NT2/D1 (cell line): ENCODE measurements around the gene NAPSA.
"Not testable (repeated sequence)": the region's sequence is repeated elsewhere in the genome, so short reads cannot be mapped to it uniquely, and the experiment has no call there.

Experiments
- DNase-seq: peaks from one replicate; pipeline ENCODE4 v3.0.0-alpha.2; 2011; ENCODE audit warnings: low read depth, low spot score
- H3K27me3 ChIP-seq: 2 replicates; pipeline ENCODE4 v1.6.0; 2011; ENCODE audit warnings: mild to moderate bottlenecking; ENCODE audit not compliant: insufficient read length, insufficient read depth
- H3K36me3 ChIP-seq: 2 replicates; pipeline ENCODE4 v1.6.1; 2011; ENCODE audit warnings: mild to moderate bottlenecking, low read length, mixed read lengths; ENCODE audit not compliant: insufficient read depth, insufficient read length
- H3K4me1 ChIP-seq: 2 replicates; pipeline ENCODE4 v1.5.1; 2011; ENCODE audit not compliant: insufficient read depth, insufficient read length
- H3K4me3 ChIP-seq: 2 replicates; pipeline ENCODE4 v1.5.1; 2011; ENCODE audit warnings: low read depth; ENCODE audit not compliant: insufficient read length
- H3K9ac ChIP-seq: 2 replicates; pipeline ENCODE4 v1.6.0; 2011; ENCODE audit warnings: low read depth; ENCODE audit not compliant: insufficient read length
- H3K9me3 ChIP-seq: 2 replicates; pipeline ENCODE4 v1.5.1; 2011; ENCODE audit warnings: mild to moderate bottlenecking, low read length; ENCODE audit not compliant: insufficient read depth
- SUZ12 ChIP-seq: IDR thresholded peaks from 2 replicates; pipeline ENCODE4 v1.6.1; 2011; ENCODE audit not compliant: insufficient read length, insufficient read depth; ENCODE audit errors: extremely low read depth
- YY1 ChIP-seq: IDR thresholded peaks from 2 replicates; pipeline ENCODE4 v1.6.1; 2011; ENCODE audit not compliant: insufficient read length, insufficient read depth
- ZNF274 ChIP-seq: IDR thresholded peaks from 2 replicates; pipeline ENCODE4 v1.6.1; 2011; ENCODE audit warnings: mild to moderate bottlenecking, low read depth, low read length

NAPSA gene

DNA sequence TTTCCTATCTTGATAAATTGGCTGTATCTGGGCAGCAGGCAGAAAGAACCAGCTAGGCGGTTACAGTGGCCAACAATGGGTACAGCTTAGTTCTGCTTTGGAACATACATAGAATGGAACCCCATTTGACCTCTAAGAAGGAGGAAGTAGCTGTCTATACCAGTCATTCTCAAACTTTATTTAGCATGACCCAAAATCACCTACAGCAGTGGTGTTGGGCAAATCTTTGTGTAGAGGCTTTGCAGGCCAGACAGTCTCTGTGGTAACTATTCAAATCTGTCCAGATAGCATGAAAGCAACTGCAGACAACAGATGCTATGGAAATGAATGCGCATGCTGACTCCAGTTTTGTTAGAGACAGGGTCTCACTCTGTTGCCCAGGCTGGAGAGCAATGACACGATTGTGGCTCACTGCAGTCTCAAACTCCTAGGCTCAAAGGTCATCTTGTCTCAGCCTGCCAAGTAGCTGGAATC, 24.3 kb downstream of the NAPSA start:
- peaks cover 10% of the 10 kb centered on the region for H3K36me3 ChIP-seq
- peaks cover 8% of the 10 kb centered on the region; the same call in 1 of the 2 replicates for H3K9me3 ChIP-seq
- peaks cover 2% of the 10 kb centered on the region for H3K4me1 ChIP-seq
- H3K9ac ChIP-seq = no peak overlapping the region
- TF ChIP-seq YY1 (no peak), SUZ12 (no peak), ZNF274 (no peak)
- no peak overlapping the region for H3K4me3 ChIP-seq
- H3K27me3 ChIP-seq = no peaks in the 10 kb centered on the region
- DNase-seq = no peak

- H3K4me3 ChIP-seq = no peak overlapping the region
- no peak for DNase-seq
- H3K9me3 ChIP-seq = peaks cover 8% of the 10 kb centered on the region; the same call in 1 of the 2 replicates
Observed at GRCh38 chr19:50340331-50340730, 25.1 kb downstream of the NAPSA start.

DNA sequence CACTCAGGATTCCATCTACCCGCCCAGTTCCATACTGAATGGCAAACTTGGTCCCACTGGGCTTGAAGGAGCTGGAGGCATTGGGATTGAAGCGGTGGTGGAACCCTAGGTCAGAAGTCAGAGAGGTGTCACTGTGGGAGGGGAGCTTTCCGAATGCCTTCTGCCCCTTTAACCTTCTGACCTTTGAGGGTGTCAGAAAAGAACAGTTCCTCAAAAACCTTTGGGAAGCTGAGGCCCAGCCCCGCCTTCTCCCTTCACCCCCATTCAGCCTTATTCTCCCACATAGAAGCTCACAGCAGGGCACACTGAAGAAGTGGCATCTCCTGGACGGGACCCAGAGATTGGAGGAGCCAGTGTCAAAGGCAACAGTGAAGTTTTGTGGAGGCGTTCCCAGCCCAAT, 28.4 kb downstream of the NAPSA start:
- DNase-seq, H3K27me3 ChIP-seq, H3K9ac ChIP-seq, H3K9me3 ChIP-seq, H3K4me1 ChIP-seq, H3K4me3 ChIP-seq, H3K36me3 ChIP-seq: not testable (repeated sequence)

More at GRCh38 chr19:50340331-50340730, 25.1 kb downstream of the NAPSA start:
- H3K36me3 ChIP-seq = peaks cover 10% of the 10 kb centered on the region
- no peaks in the 10 kb centered on the region for H3K27me3 ChIP-seq
- H3K4me1 ChIP-seq = peaks cover 2% of the 10 kb centered on the region
- no peak for TF ChIP-seq ZNF274
- no peak for TF ChIP-seq SUZ12
- TF ChIP-seq YY1 = no peak
- H3K9ac ChIP-seq = no peak overlapping the region

DNA sequence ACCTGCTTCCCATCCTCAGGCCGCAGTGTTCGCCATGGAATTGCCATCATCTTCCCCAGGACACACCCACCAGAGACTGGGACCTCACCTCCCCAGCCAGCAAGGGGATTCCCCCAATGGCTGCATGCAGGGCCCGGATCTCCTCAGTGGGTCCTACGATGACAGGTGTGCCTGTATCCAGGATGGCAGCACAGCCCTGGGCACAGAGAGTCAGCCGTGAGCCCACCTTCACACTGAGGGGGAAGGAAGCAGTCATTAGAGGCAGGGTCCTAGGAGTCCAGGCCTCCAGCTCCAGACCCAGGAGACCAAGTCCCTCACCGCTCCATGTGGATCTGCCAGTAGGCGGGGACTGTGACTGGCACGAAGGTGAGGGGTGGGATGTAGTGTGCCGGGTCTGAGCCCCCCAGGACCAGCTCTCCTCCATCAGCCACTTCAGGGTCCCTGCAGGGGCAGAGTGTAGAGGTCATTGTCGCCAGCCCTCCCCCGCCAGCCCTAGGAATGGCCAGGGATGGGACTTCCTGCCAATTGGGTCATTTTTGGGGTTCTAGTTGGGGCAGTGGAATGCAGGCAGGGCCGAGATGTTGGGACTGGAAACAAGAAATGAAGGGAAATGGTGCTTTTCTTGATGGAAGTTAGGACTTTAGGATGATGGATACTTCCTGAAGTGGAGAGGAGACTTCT, 30.6 kb downstream of the NAPSA start:
- H3K36me3 ChIP-seq = peaks cover 7% of the 10 kb centered on the region
- peaks cover 9% of the 10 kb centered on the region for H3K4me1 ChIP-seq
- no peak overlapping the region for H3K9ac ChIP-seq
- no peaks in the 10 kb centered on the region for H3K9me3 ChIP-seq
- no peak overlapping the region for H3K4me3 ChIP-seq
- DNase-seq = no peak
- TF ChIP-seq SUZ12 (no peak), ZNF274 (no peak), YY1 (no peak)
- no peaks in the 10 kb centered on the region for H3K27me3 ChIP-seq

- Histone ChIP-seq H3K4me3 (peak overlapping the region; percentile 83), H3K36me3 (peaks cover 7% of the 10 kb centered on the region), H3K9me3 (no peaks in the 10 kb centered on the region), H3K4me1 (peaks cover 9% of the 10 kb centered on the region), H3K27me3 (no peaks in the 10 kb centered on the region), H3K9ac (peak overlapping the region; percentile 92)
- no peak for DNase-seq
- TF ChIP-seq SUZ12 (no peak), YY1 (no peak), ZNF274 (no peak)
Observed at GRCh38 chr19:50333737-50334617, 31.5 kb downstream of the NAPSA start.

- Histone ChIP-seq H3K4me3 (peak overlapping the region; percentile 83), H3K36me3 (peaks cover 4% of the 10 kb centered on the region), H3K9me3 (no peaks in the 10 kb centered on the region), H3K27me3 (no peaks in the 10 kb centered on the region), H3K4me1 (peaks cover 9% of the 10 kb centered on the region), H3K9ac (peak overlapping the region; percentile 92)
- TF ChIP-seq SUZ12 = no peak
- no peak for TF ChIP-seq ZNF274
- TF ChIP-seq YY1 = no peak
- no peak for DNase-seq
Observed at GRCh38 chr19:50333235-50333736, 32.2 kb downstream of the NAPSA start.

GRCh38 chr19:50332244-50333038, 33.0 kb downstream of the NAPSA start:
- Histone ChIP-seq H3K9ac (peak overlapping the region; percentile 92), H3K36me3 (no peaks in the 10 kb centered on the region), H3K4me1 (peaks cover 9% of the 10 kb centered on the region), H3K9me3 (no peaks in the 10 kb centered on the region), H3K4me3 (peak overlapping the region; percentile 83), H3K27me3 (no peaks in the 10 kb centered on the region)
- TF ChIP-seq ZNF274 = no peak
- TF ChIP-seq YY1 = no peak
- TF ChIP-seq SUZ12 = no peak
- DNase-seq = no peak
